Vagina (tissue), 2 donors: Measurements from ENCODE around the gene SEMA4D. TPM values are rescaled to one million over a fixed set of nuclear protein-coding genes. Genes with fewer than 3 reads are reported as not detected.

ENCODE experiments used
- DNase-seq, 2 donors: peaks; one replicate each; pipeline ENCODE4 v3.0.0-alpha.2; 2017; ENCODE audit errors: extremely low spot score in 2 of 2
- H3K27ac ChIP-seq: fragments of 200-600 bp; sonication (generic); one replicate; pipeline ENCODE4 v1.5.1; 2019
- H3K27me3 ChIP-seq: fragments of 200-600 bp; sonication (generic); one replicate; pipeline ENCODE4 v1.5.1; 2019
- H3K36me3 ChIP-seq, 2 donors: fragments of 200-600 bp; sonication (generic); one replicate each; pipeline ENCODE4 v1.5.1; 2017 to 2019
- H3K4me1 ChIP-seq: fragments of 200-600 bp; sonication (generic); one replicate; pipeline ENCODE4 v1.5.1; 2019
- H3K4me3 ChIP-seq, 2 donors: fragments of 200-600 bp; sonication (generic); 1 replicate in 1 of 2; 2 replicates in 1 of 2; pipeline ENCODE4 v1.5.1; 2016 to 2019
- H3K9me3 ChIP-seq: fragments of 200-600 bp; sonication (generic); one replicate; pipeline ENCODE4 v1.5.1; 2019
- POLR2A ChIP-seq, 2 donors: fragments of 450-650 bp; IDR thresholded peaks; one replicate each; pipeline ENCODE4 v1.6.1; 2017; ENCODE audit warnings: antibody characterized with exemption in 2 of 2, mild to moderate bottlenecking in 2 of 2, moderate library complexity in 2 of 2
- POLR2AphosphoS5 ChIP-seq, 2 donors: sonication (generic); formaldehyde crosslinking; IDR thresholded peaks; one replicate each; pipeline ENCODE4 v1.9.0; 2017; ENCODE audit warnings: antibody characterized with exemption in 2 of 2, mild to moderate bottlenecking in 2 of 2, low read depth in 1 of 2; ENCODE audit not compliant: insufficient read depth in 1 of 2
- intact Hi-C: fragments of 100-400 bp; cut with DNase I; formaldehyde crosslinking; loops from one replicate; pipeline ENCODE4 v1.15.1; 2023
- total RNA-seq: library from RNA; depleted of rRNA; stranded (reverse); fragments of >200 nt; gene quantifications from one replicate; pipeline ENCODE4 v1.2.3, GENCODE V29; 2016
- TF ChIP-seq, protein P1 (sequence below), 3 experiments: fragments of 450-650 bp in 2 of 3; fragments of 200-600 bp in 1 of 3; sonication (generic) in 1 of 3; IDR thresholded peaks; one replicate each; pipeline ENCODE4 v1.5.1; 2017 to 2019; ENCODE audit warnings: antibody characterized with exemption in 3 of 3, mild to moderate bottlenecking in 2 of 3, moderate library complexity in 2 of 3

The SEMA4D gene
- total RNA-seq, 1 donor from 2014 or later: 39.3 TPM

DNA sequence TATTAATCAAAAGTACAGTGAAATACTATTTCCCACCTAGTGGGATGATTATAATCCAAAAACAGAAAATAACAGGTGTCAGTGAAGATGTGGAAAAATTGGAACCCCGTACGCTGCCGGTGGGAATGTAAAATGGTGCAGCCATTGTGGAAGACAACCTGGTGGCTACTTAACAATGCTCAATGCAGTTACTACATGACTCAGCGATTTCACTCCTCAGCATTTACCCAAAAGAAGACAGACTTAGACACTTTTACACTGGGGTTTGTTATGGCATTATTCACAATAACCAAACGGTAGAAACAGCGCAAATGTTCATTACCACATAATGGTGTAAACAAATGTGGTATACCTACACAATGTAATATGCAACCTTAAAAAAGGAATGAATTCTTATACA lies 155.7 kb downstream of the SEMA4D start:
- TF ChIP-seq POLR2A (IDR thresholded peaks at IDR 0.05) (no peak), POLR2AphosphoS5 (IDR thresholded peaks at IDR 0.05; ENCODE audit: insufficient read depth in 1 of 2, low read depth in 1 of 2) (no peak)
- TF ChIP-seq, protein P1, sequence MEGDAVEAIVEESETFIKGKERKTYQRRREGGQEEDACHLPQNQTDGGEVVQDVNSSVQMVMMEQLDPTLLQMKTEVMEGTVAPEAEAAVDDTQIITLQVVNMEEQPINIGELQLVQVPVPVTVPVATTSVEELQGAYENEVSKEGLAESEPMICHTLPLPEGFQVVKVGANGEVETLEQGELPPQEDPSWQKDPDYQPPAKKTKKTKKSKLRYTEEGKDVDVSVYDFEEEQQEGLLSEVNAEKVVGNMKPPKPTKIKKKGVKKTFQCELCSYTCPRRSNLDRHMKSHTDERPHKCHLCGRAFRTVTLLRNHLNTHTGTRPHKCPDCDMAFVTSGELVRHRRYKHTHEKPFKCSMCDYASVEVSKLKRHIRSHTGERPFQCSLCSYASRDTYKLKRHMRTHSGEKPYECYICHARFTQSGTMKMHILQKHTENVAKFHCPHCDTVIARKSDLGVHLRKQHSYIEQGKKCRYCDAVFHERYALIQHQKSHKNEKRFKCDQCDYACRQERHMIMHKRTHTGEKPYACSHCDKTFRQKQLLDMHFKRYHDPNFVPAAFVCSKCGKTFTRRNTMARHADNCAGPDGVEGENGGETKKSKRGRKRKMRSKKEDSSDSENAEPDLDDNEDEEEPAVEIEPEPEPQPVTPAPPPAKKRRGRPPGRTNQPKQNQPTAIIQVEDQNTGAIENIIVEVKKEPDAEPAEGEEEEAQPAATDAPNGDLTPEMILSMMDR (IDR thresholded peaks at IDR 0.05): no peak
- Histone ChIP-seq H3K4me3 (no peak overlapping the region), H3K27me3 (no peaks in the 10 kb centered on the region), H3K36me3 (peaks cover 0 to 83% of the 10 kb centered on the region in 2 donors), H3K4me1 (no peaks in the 10 kb centered on the region), H3K27ac (no peak overlapping the region), H3K9me3 (no peaks in the 10 kb centered on the region)
- intact Hi-C loops: no loop called here
- no peak for DNase-seq

DNA sequence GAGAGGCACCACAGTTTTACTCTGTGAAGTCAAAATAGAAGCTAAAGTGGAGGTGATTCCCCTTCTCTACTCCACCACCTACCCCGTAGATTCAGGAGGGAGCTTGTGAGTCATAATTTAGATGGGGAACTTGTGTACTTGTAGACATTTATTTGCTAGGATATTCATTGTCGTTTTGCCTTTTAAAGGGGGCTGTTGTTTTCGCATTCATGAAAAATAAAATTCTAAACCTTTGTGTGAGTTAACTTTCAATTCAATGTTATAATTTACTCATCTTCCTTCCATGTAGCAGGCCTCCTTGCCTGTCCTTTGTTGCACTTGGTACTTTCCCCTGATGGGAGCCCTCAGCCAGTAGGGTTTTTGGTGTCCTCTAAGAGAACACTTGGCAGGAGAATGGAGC lies 157.6 kb downstream of the SEMA4D start:
- no peak overlapping the region for H3K27ac ChIP-seq
- H3K36me3 ChIP-seq: peaks cover 0 to 67% of the 10 kb centered on the region in 2 donors
- no peak overlapping the region for H3K4me3 ChIP-seq
- no peak for DNase-seq
- no peaks in the 10 kb centered on the region for H3K27me3 ChIP-seq
- H3K4me1 ChIP-seq: no peaks in the 10 kb centered on the region
- intact Hi-C loops: no loop called here
- no peak for TF ChIP-seq POLR2A (IDR thresholded peaks at IDR 0.05)
- no peaks in the 10 kb centered on the region for H3K9me3 ChIP-seq

DNA sequence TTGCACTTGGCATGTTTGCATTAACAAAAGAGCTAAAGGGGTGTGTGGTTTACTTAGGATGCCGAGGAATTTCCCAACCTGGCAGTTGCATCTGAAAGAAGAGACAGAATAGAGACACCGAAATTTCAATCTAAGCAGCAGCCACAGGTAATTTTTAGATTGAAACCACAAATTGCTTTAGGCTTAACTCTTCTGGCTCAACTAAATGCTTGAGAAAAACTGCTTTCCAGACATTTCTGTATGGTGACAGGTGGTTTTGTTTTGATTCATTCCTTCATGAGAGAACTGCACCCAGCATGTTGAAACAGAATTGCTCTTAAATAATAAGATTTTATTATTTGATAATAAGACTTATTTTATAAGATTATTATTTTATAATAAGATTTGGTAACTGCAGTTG lies 158.1 kb downstream of the SEMA4D start:
- Histone ChIP-seq H3K36me3 (peaks cover 0 to 67% of the 10 kb centered on the region in 2 donors), H3K27ac (no peak overlapping the region), H3K9me3 (no peaks in the 10 kb centered on the region), H3K27me3 (no peaks in the 10 kb centered on the region), H3K4me1 (no peaks in the 10 kb centered on the region), H3K4me3 (no peak overlapping the region)
- DNase-seq: no peak
- TF ChIP-seq, protein P1 (IDR thresholded peaks at IDR 0.05): no peak
- TF ChIP-seq POLR2A (IDR thresholded peaks at IDR 0.05) (no peak), POLR2AphosphoS5 (IDR thresholded peaks at IDR 0.05; ENCODE audit: insufficient read depth in 1 of 2, low read depth in 1 of 2) (no peak)
- intact Hi-C loops: no loop called here

DNA sequence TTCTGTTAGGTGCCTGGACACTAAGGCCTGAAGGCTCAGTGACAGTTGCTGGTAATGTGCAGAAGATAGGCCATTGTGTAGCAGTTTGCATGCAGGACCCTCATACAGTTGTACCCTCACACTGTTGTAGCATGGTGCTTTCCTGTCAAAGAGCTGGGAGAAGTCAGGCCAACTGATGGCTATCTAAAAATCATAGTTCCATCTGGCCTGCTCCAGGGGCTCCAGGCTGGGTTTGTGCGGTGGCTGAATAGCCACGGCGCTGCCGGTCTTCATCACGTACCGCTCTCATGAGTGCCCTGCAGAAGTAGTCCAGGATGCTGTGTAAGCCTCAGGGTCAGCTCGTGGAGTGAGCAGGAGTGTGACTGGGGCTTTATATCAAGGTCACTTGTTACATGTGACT lies 167.4 kb downstream of the SEMA4D start:
- H3K4me3 ChIP-seq: no peak overlapping the region
- no peak overlapping the region for H3K27ac ChIP-seq
- H3K36me3 ChIP-seq: peaks cover 0 to 87% of the 10 kb centered on the region in 2 donors
- intact Hi-C loops: no loop called here
- no peak for DNase-seq
- H3K4me1 ChIP-seq: no peaks in the 10 kb centered on the region
- TF ChIP-seq POLR2A (IDR thresholded peaks at IDR 0.05) (no peak), POLR2AphosphoS5 (IDR thresholded peaks at IDR 0.05; ENCODE audit: insufficient read depth in 1 of 2, low read depth in 1 of 2) (no peak)
- H3K9me3 ChIP-seq: no peaks in the 10 kb centered on the region
- no peaks in the 10 kb centered on the region for H3K27me3 ChIP-seq

DNA sequence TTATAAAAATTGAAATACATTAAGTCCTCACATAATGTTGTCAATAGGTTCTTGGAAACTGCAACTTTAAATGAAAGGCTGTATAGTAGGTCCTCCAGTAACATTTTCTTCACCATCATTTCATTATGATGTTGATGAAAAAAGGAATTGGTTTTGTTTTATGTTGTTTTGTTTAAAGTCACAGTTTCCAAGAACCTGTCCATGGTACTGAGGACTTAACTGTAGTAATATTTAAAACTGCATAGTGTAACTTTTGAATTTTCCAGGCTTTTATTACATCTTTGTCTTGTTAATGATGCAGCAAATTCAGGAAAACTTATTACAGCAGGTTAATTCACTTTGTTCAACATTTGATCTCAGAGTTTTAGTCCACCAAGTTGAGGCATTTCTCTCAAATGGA lies 168.0 kb downstream of the SEMA4D start:
- no peak for DNase-seq
- Histone ChIP-seq H3K27me3 (no peaks in the 10 kb centered on the region), H3K27ac (no peak overlapping the region), H3K36me3 (peaks cover 0 to 81% of the 10 kb centered on the region in 2 donors), H3K9me3 (no peaks in the 10 kb centered on the region), H3K4me3 (no peak overlapping the region), H3K4me1 (no peaks in the 10 kb centered on the region)
- no peak for TF ChIP-seq POLR2AphosphoS5 (IDR thresholded peaks at IDR 0.05; ENCODE audit: insufficient read depth in 1 of 2, low read depth in 1 of 2)
- TF ChIP-seq, protein P1 (IDR thresholded peaks at IDR 0.05): no peak
- TF ChIP-seq POLR2A (IDR thresholded peaks at IDR 0.05): no peak
- intact Hi-C loops: no loop called here

DNA sequence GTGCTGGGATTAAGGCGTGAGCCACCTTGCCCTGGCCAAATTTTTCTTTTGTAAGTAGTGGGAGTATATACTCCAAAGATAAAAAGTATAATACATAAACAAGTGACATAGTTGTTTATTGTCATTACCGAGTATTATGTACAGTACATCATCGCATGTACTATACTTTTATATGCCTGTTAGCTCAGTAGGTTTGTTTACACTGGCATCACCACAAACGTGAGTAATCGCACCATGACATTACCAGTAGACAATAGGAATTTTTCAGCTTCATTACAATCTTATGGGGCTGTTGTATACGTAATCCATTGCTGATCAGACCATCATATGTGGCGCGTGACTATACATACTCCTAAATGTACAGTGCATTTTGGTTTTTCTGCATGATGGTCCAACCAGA lies 169.8 kb downstream of the SEMA4D start:
- DNase-seq: no peak
- Histone ChIP-seq H3K27me3 (no peaks in the 10 kb centered on the region), H3K4me3 (no peak overlapping the region), H3K36me3 (peaks cover 0 to 63% of the 10 kb centered on the region in 2 donors), H3K9me3 (no peaks in the 10 kb centered on the region), H3K4me1 (peaks cover 13% of the 10 kb centered on the region), H3K27ac (no peak overlapping the region)
- TF ChIP-seq POLR2A (IDR thresholded peaks at IDR 0.05): no peak
- TF ChIP-seq, protein P1 (IDR thresholded peaks at IDR 0.05): no peak
- no peak for TF ChIP-seq POLR2AphosphoS5 (IDR thresholded peaks at IDR 0.05; ENCODE audit: insufficient read depth in 1 of 2, low read depth in 1 of 2)
- intact Hi-C loops: no loop called here
